ENCODE data around the gene PWWP3B. TPM values are rescaled to one million over a fixed set of nuclear protein-coding genes. Genes with fewer than 3 reads are reported as not detected.

PWWP3B gene
- total RNA-seq, result 4.4 and 5.1 TPM in 2 replicates

GRCh38 chrX:106168107-106168506 is at the start of gene PWWP3B:
Gene PWWP3B, plus strand, starts transcription at chrX:106168305. Its CDS starts 37,128 bp downstream, at chrX:106205433.

Other genes with a start within 250 kb of the PWWP3B start
- not detected in 2 replicates for gene SERPINA7, start 129.6 kb upstream of the PWWP3B start, total RNA-seq

Measured in placental epithelial cell (primary cell).